GM21529 (cell line): ENCODE results near the gene IQSEC3.
"Not testable (repeated sequence)": the region's sequence is repeated elsewhere in the genome, so short reads cannot be mapped to it uniquely, and the experiment has no call there.

Experiments
- ATAC-seq: cut with Tn5 transposase; IDR thresholded peaks from one replicate; pipeline ENCODE4 v1.9.1; 2021; ENCODE audit not compliant: unreplicated experiment

The IQSEC3 gene

DNA sequence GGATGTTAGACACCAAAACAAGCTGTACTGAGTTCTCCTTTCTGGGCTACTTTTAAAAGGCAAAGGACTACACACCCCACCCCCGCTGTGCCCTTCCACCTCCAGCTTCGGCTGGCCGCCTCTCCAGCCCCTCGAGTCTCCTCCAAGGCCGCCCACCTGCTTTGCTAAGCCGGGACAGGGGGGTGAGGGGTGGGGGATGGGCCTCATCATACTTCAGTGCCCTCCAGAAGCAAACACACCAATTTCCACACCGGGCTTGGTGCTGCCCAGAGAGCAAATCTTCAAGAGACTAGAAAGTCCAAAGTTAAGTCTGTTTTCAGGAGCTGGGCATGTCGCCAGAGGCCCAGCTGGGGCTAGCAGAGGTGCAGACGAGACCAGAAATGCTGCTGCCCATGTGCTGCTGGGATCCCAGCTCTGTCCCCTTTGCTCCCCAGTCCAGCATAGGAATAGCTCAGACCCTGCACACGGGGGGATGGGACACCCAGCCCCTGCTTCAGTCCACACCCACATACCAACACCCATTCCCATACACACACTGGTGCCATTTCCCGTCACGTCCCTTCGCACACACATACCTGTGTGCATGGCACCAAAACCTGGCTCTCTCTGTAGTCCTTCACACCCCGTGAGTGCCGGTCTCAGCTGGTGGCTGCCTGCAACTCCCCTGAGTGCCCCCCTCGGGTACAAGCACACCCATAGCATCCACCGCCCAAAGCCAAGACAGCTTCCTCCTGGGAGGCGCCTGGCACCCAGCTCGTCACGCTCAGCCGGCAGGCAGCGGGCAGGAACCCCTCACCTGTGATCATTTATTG lies 146.4 kb downstream of the IQSEC3 start:
- no peak for ATAC-seq

DNA sequence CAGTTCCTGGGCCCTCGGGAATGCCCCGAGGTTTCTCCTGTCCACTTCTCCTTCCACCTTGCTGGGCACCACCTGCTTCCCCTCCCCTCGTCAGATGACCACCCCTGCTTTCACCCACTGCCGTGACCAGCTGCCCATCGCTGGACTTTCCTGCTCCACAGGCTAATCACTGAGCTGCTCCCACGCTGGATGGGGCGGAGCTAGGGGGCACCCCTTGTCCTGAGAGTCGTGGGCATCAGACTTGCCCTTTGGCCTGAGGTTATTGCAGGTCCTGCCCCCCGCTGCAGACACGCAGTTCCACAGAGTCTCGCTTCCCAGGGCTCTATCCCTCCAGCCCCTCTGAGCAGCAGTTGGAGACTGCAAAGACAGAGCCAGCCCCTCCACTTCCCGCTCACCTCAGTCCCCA lies 147.0 kb downstream of the IQSEC3 start:
- ATAC-seq = no peak

DNA sequence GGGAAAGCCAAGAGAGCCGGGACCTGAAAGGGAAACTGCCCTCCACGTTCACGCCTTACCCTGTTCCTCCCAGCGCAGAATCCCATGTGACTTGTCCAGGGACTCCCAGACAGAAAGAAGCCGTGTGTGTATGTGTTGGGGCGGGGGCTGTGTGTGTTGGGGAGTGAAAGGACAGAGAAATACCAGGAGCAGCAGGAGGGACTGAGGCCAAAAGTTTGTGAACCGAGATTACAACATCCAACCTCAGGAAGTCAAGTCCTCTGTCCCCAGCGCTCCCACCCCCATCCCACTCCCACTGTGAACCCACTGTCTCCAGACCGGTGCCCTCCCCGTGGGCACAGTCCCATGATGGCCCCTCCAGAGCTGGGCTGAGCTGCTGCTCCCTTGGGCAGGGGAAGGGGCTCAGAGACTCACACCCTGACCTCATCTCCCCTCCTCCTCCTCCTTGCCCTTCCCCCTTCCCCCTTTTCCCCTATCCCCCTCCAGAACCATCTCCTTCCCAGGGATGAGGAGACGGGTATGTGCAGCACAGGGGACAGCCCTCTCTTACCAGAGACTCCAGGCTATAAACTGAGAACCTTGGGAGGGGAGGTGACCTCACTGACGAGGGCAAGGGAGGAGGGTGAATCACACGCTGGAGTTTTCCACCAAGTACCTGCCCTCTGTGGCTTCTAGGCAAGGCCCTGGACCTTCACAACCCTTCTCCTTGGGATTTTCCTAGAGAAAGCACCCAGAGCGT lies 147.6 kb downstream of the IQSEC3 start, which contains the start of gene SLC6A12:
Gene SLC6A12 (minus strand): TSS at position 155 of the 739 bp plus-strand sequence. CDS start 4,171 bp downstream, outside the sequence.
- ATAC-seq = no peak

DNA sequence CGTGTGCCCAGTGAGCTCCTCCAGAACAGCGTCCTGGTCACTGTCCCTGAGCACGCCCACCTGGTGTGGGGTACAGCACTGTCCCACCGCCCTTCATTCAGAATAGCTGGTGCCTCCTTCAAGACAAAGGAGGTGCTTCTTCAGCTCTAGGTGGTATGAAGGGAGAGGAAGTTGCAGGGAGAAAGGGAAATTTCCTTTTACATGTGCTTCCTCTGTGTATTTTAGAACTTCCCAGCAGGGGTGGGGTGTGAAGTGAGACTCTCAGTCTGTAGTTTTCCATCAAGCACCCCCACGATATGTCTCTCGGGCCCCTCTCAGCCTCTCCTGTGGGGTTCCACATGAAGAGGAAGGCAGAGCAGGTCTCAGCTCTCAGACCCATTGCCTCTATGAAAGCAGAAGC lies 148.5 kb downstream of the IQSEC3 start:
- ATAC-seq = no peak

DNA sequence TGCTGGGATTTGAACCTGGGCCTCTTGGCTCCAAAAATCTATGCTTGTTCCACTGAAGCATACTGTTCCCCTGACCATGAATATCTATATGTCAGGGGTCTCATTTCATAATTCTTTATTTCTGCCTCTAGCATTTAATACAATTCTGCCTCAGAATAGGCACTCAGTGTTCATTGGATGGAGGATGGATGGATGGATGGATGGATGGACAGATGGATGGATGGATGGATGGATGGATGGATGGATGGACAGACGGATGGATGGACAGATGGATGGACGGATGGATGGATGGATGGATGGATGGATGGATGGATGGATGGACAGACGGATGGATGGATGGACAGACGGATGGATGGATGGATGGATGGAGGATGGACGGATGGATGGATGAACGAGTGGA lies 150.5 kb downstream of the IQSEC3 start:
- ATAC-seq = not testable (repeated sequence)

DNA sequence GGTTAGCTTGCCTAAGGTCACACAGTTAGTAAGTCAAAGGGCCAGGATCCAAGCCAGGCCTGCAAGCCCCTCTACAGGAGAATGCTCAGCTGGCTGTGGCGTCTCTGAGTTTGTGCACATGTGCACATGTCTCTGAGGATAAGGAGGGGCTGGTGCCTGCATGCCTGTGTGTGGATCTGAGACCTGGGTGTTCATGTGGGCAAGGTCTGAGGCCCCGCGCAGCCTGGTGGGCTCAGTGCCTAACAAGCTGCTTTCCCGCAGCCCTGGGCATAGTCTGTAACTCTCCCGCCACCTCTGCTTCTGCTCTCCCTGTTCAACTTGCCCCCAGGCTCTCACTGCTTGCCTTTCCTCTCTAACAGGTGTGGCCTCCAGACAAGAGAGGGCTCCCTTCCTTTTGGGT lies 151.7 kb downstream of the IQSEC3 start:
- ATAC-seq = no peak

DNA sequence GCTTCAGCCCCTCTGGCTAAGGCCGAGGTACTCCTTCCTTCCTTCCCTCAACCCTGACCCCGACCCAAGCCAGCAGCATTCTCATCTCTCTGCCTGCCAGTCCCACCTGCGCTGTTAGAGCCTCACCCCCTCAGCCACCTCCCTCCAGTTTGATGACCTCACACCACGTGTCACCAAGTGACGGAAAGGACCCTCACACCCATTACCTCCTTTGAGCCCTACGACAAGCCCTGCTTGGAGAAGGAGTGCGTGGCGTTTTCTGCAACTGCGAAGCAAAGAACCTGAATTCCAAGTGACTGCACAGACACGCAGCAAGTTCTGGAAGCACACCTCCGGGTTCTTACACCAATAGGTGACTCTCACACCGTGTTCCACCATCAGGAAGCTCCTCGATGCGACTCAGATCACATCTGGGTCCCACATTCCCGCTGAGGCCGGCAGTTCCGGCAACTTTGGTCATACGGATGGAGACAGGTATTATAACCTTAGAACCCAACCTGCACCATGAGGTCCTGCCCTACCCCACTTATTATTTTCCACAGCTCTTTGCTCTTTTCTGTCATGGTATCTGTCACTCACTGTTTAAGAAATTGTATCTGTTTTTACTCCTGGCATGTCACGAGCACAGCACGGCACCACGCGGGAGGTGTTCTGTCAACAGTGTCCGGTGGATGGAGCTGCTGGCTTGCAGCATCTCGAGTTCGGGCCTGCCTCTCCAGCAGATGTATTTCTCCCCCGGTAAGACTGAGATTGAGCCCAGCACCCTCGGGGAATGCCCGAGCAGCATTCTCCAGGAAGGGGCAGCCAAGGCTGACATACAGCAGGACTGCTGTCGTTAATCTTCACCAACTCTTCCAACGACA lies 152.4 kb downstream of the IQSEC3 start:
- no peak for ATAC-seq

DNA sequence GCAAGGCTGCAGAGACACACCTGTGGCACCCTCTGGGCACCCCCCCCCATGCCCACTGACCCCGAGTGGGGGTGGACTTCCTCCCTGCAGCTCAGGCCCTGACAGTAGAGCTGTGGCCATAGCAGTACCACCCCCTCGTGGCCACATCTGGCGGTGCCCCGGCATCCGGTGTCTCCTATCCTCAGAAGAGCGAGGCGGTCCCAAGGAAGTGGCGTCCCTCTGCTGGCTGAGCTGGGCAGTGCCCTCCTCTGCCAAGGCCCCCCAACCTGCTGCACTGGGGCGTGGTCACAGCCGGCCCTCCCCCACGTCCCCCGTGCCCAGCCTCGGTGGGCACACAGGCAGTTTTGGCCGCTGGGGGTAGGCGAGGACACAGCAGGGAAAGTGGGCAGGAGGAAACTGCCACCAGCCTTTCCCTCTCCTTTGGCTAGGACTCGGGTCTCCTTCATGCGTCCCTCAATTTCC lies 153.4 kb downstream of the IQSEC3 start:
- ATAC-seq = peak; percentile 85

DNA sequence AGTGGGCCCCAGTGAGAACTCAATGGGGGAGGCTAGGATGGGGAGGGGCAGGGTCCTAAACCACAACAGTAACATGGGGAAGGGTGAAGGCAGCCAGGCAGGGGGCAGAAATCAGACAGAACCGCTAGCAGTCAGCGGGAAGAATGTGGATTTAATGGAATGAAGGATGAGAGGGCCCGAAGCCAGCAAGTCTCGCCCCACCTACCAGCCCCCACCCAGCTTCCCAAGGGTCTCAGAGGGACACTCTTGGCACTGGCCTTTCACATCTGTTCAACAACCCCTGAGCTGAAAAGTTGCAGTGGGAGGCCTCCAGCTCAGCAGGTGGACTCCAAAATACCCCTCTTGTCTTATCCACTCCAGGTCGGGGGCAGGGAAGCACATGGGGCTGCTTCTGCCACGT lies 153.9 kb downstream of the IQSEC3 start:
- ATAC-seq = no peak

DNA sequence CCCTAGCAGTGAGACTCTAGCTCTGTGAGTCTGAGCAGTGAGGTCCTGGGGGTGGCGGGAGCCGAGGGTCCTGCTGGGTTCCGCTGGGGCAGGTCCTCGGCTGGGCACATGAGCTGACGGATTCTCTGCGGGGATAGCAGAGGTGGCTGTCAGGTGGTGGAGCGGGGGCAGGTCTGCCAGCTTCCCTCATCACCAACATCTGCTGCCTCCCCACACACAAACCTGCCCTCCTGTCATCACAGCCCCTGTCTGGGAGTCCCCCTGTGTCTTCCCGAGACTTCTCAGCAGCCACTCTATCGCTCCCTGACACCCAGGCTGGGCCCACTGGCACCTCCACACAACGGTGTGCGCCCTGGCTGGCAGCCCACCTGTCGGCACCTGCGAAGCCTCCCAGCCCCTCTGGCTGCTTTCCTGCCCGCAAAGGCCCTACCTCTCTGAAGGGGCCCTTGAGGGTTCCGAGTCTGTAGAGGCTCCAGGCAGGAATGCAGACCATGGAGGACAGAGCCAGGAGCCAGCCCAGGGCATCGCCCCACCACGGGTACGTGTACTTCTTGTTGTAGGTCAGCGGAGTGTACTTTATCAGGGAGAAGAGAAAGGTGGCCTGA lies 154.5 kb downstream of the IQSEC3 start:
- ATAC-seq = no peak

DNA sequence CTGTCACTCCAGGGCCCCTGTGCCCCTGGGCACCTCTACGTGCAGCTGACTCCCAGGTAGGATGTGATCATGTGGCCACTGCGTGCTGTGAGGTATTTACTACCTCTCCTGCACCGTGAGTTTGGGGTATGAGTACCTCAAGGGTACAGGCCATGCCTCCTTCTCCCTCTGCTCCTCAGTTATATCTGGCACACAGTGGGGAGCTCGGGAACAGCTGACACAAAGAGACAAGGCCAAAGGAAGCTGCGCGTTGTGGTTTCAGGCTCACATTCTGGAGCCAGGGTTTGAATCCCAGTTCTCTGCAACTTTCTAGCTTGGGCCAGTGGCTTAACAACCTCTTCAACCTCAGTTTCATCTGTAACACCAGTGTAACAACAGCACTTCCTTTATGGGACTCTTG lies 155.2 kb downstream of the IQSEC3 start:
- ATAC-seq = no peak

DNA sequence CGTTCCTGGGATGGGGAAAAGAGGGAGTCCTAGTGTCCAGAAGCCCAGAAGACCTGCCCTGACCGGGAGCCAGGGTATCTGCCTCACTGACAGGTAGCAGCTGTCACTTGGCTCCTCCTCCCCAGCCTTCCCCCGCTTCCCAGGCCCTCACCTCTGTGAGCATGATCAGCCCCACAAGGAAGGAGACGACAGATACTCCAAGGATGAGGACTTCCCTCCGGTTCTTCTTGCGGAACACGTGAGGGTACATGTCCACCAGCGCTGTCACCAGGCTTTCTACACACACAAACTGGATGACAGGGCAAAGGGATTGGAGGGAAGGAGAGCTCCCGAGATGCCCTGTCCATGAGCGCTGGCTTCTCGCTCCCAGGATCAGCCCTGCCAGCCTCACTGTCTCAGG lies 157.3 kb downstream of the IQSEC3 start:
- ATAC-seq = no peak

DNA sequence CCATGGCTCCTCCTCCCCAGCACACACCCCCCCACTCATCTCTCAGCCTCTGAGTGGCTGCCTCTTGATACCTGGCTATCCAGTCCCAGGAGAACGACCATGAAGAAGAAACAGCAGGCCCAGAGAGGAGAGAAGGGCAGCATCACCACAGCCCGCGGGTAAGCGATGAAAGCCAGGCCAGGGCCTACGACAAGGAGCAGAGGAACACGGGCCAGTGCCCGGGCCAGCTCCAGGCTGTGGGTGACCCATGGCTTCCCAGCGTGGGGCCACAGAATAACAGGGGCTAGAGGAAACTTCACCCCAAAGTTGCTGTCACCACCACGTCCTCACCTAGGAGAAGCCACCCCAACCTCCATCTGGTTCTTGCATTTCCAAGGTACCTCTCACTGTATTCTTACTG lies 157.8 kb downstream of the IQSEC3 start:
- ATAC-seq = no peak

DNA sequence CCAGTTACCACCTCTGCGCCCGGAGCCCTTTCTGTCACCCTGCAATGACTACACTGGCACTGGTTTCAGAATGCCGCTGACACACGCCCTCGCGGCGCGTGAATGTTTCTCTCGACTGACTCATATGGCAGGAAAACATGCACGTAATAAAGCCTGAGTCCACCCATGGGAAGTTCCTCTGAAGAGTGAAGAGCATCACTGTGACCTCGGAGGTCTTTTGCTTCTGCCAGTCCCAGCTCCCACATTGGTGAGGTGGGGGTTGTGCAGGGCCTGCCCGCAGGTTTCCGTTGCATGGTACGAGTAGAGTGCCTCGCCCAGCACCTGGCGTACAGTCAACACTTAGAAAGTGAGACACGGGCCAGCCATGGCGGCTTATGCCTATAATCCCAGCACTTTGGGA lies 158.4 kb downstream of the IQSEC3 start:
- no peak for ATAC-seq

DNA sequence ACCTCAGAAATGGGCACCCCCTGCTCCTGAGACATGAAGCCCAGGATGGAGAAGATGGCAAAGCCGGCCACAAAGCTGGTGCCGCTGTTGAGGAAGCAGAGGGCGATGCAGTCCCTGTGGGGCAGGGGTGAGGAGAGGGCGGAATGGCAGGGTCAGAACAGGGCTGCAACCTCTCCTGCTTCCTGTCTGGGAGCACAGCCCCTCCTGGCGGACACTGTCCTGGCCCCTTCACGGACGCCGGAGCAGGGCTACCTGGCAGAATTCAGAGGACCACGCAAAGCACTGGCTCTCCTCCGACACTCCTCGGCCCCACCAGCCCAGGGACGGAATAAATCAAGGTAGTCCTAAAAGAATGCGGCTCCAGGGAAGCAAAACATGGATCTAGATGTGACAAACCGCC lies 159.8 kb downstream of the IQSEC3 start:
- no peak for ATAC-seq

DNA sequence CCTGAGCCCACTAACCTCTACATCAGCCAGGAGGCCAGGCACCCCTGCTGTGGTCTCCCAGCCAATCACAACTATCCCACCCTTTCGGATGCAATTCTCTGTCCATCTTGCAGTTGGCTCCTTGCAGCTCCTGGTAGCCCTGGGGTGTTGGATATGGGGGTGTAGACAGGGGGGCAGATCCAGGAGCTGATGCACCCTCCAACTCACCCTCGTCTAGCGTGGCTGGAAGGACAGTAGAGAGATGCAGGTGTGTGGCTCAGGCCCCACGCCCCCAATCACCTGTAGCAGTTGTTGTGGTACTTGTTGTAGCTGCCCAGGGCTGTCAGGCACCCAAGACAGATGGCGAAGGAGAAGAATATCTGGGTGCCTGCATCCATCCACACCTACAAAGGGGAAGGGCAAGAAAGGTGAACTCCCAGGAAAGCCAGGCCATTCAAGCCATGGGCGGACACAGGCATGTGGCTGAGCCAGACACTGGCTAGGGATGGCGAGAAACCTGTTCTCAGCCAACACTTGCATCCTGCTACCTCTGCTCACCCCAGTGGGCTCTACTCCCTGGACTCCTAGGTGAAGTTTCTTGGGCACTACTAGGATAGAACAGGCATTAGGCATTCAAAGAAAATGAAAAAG lies 160.8 kb downstream of the IQSEC3 start:
- no peak for ATAC-seq
